Right forelimb (tissue), 1 donor: ENCODE measurements around the gene CHRND.

ENCODE experiments used
- DNase-seq: peaks from one replicate; pipeline ENCODE4 v3.0.0-alpha.2; 2018

The CHRND gene

GRCh38 chr2:232525791-232526371 is at the start of gene CHRND:
TSS of gene CHRND (plus strand) at chr2:232526160. CDS start at chr2:232526216, 56 bp downstream.
- peak; percentile 82 for DNase-seq

GRCh38 chr2:232476791-232477190 is 49.2 kb upstream of the CHRND start:
- no peak for DNase-seq

- DNase-seq: no peak
These were observed 48.0 kb upstream of the CHRND start for GRCh38 chr2:232477751-232478510.

GRCh38 chr2:232478571-232479340 is 47.2 kb upstream of the CHRND start:
- peak; percentile 39 for DNase-seq

GRCh38 chr2:232479341-232480200 is 46.4 kb upstream of the CHRND start:
- DNase-seq: no peak

- DNase-seq: no peak
These were observed 45.5 kb upstream of the CHRND start for GRCh38 chr2:232480201-232481190.

- no peak for DNase-seq
These were observed 44.4 kb upstream of the CHRND start for GRCh38 chr2:232481322-232482140.

GRCh38 chr2:232482301-232483238 is 43.4 kb upstream of the CHRND start:
- DNase-seq: no peak

GRCh38 chr2:232483311-232483922 is 42.5 kb upstream of the CHRND start:
- DNase-seq: no peak

- no peak for DNase-seq
These were observed 41.9 kb upstream of the CHRND start for GRCh38 chr2:232483923-232484627.

- DNase-seq: no peak
These were observed 41.2 kb upstream of the CHRND start for GRCh38 chr2:232484628-232485347.

GRCh38 chr2:232485348-232485756 is 40.6 kb upstream of the CHRND start:
- no peak for DNase-seq

- DNase-seq: no peak
These were observed 40.0 kb upstream of the CHRND start for GRCh38 chr2:232485757-232486557.

- DNase-seq: no peak
These were observed 39.2 kb upstream of the CHRND start for GRCh38 chr2:232486558-232487384.

GRCh38 chr2:232487385-232488096 is 38.4 kb upstream of the CHRND start, which contains the start of gene ECEL1:
TSS of gene ECEL1 (minus strand) at chr2:232487834. CDS start at chr2:232486653, 1,181 bp downstream.
- no peak for DNase-seq
